GM12878 (cell line): ENCODE measurements around the gene SLC28A1. TPM values are rescaled to one million over a fixed set of nuclear protein-coding genes. Genes with fewer than 3 reads are reported as not detected.

Experiments used
- ATF7 ChIP-seq: fragments of 450-650 bp; IDR thresholded peaks from 2 replicates; pipeline ENCODE4 v1.6.1; 2016; ENCODE audit warnings: low read depth, mild to moderate bottlenecking
- CHD2 ChIP-seq: IDR thresholded peaks from 2 replicates; pipeline ENCODE4 v1.6.1; 2011; ENCODE audit warnings: low read depth, low read length, improper control_type of control experiment, borderline replicate concordance
- DPF2 ChIP-seq: fragments of 450-650 bp; IDR thresholded peaks from 2 replicates; pipeline ENCODE4 v1.6.1; 2017; ENCODE audit warnings: mild to moderate bottlenecking
- E2F8 ChIP-seq: fragments of 450-650 bp; IDR thresholded peaks from 2 replicates; pipeline ENCODE4 v1.6.1; 2018; ENCODE audit warnings: mild to moderate bottlenecking, low read depth, moderate library complexity; ENCODE audit not compliant: partially characterized antibody
- E4F1 ChIP-seq: fragments of 450-650 bp; IDR thresholded peaks from 2 replicates; pipeline ENCODE4 v1.6.1; 2018; ENCODE audit warnings: borderline replicate concordance, mild to moderate bottlenecking; ENCODE audit not compliant: partially characterized antibody
- EZH2 ChIP-seq: IDR thresholded peaks from 2 replicates; pipeline ENCODE4 v1.6.1; 2012; ENCODE audit warnings: low read depth, mild to moderate bottlenecking, control low read depth, inconsistent platforms, low read length, borderline replicate concordance; ENCODE audit not compliant: control insufficient read depth
- GABPA ChIP-seq: IDR thresholded peaks from 2 replicates; pipeline ENCODE4 v1.6.1; 2014; ENCODE audit warnings: antibody characterized with exemption, low read depth, mild to moderate bottlenecking, inconsistent platforms
- IKZF2 ChIP-seq, 2 experiments: fragments of 450-650 bp; IDR thresholded peaks; 2 replicates each; pipeline ENCODE4 v1.6.1; 2017; ENCODE audit warnings: mild to moderate bottlenecking in 2 of 2, moderate library complexity in 2 of 2
- IRF3 ChIP-seq: fragments of 450-650 bp; IDR thresholded peaks from 2 replicates; pipeline ENCODE4 v1.6.1; 2014; ENCODE audit warnings: mild to moderate bottlenecking
- JUND ChIP-seq: IDR thresholded peaks from 2 replicates; pipeline ENCODE4 v1.6.1; 2012; ENCODE audit warnings: low read depth, mild to moderate bottlenecking, low read length, improper control_type of control experiment, moderate library complexity
- MTA2 ChIP-seq: fragments of 450-650 bp; IDR thresholded peaks from 2 replicates; pipeline ENCODE4 v1.6.1; 2016; ENCODE audit warnings: low read depth, mild to moderate bottlenecking, moderate library complexity
- MXI1 ChIP-seq: fragments of 150-350 bp; IDR thresholded peaks from 2 replicates; pipeline ENCODE4 v1.6.1; 2011; ENCODE audit warnings: low read depth, mild to moderate bottlenecking, inconsistent platforms, low read length, improper control_type of control experiment
- NFYB ChIP-seq: IDR thresholded peaks from 2 replicates; pipeline ENCODE4 v1.6.1; 2011; ENCODE audit warnings: low read depth, mild to moderate bottlenecking, low read length, improper control_type of control experiment, moderate library complexity; ENCODE audit not compliant: insufficient read depth
- NKRF ChIP-seq: fragments of 450-650 bp; conservative IDR thresholded peaks from 2 replicates; pipeline ENCODE4 v1.6.1; 2017; ENCODE audit warnings: mild to moderate bottlenecking, moderate library complexity
- PKNOX1 ChIP-seq: fragments of 450-650 bp; IDR thresholded peaks from 2 replicates; pipeline ENCODE4 v1.6.1; 2016; ENCODE audit warnings: mild to moderate bottlenecking
- SMC3 ChIP-seq: IDR thresholded peaks from 2 replicates; pipeline ENCODE4 v1.6.1; 2011; ENCODE audit warnings: low read length, improper control_type of control experiment, borderline replicate concordance
- SP1 ChIP-seq: IDR thresholded peaks from one replicate; pipeline ENCODE4 v1.6.1; 2011; ENCODE audit warnings: low read depth, low read length
- STAT1 ChIP-seq: fragments of 450-650 bp; conservative IDR thresholded peaks from 2 replicates; pipeline ENCODE4 v1.6.1; 2014; ENCODE audit warnings: antibody characterized with exemption, mild to moderate bottlenecking
- TBL1XR1 ChIP-seq: IDR thresholded peaks from 2 replicates; pipeline ENCODE4 v1.6.1; 2012; ENCODE audit warnings: low read depth, low read length, improper control_type of control experiment
- TCF7 ChIP-seq: IDR thresholded peaks from 2 replicates; pipeline ENCODE4 v1.6.1; 2014; ENCODE audit warnings: antibody characterized with exemption, borderline replicate concordance
- ZBED1 ChIP-seq: IDR thresholded peaks from 2 replicates; pipeline ENCODE4 v1.6.1; 2016; ENCODE audit warnings: borderline replicate concordance
- polyA plus RNA-seq, 11 experiments: library from polyadenylated mRNA; depleted of rRNA in 4 of 11; unstranded in 6 of 11; stranded (reverse) in 5 of 11; fragments of >200 nt; fragmentation: Nextera tagmentation in 4 of 11; fragmentation: Illumina TruSeq in 1 of 11; extraction: Ambion mirVana in 4 of 11; extraction: Trizol in 1 of 11; gene quantifications; 1 replicate in 1 of 11; 2 replicates in 10 of 11; pipeline versions ENCODE4 v1.2.1 to v1.2.3, GENCODE V29; 2011 to 2016; ENCODE audit warnings: inconsistent platforms in 2 of 11, missing spikeins in 2 of 11, low read depth in 1 of 11
- total RNA-seq, 4 experiments: library from RNA; depleted of rRNA in 3 of 4; stranded (reverse); fragments of >200 nt in 3 of 4; fragmentation: Illumina TruSeq in 1 of 4; extraction: Trizol in 1 of 4; gene quantifications; 2 replicates each; pipeline versions ENCODE4 v1.2.1 to v1.2.3, GENCODE V29; 2013 to 2021

SLC28A1 gene
- total and polyA plus RNA-seq, 10 of the 15 experiments (the other 5 are each of a cell fraction or from before 2014, with no cell fraction given) = not detected

- peak; percentile 53; the same call in 1 of the 2 replicates for TF ChIP-seq PKNOX1
- no peak for TF ChIP-seq TBL1XR1
- no peak for TF ChIP-seq GABPA
- TF ChIP-seq E4F1 = no peak
- TF ChIP-seq MXI1 = no peak
- no peak for TF ChIP-seq SP1
- TF ChIP-seq JUND = peak; percentile 61; the same call in 1 of the 2 replicates
- no peak for TF ChIP-seq SMC3
- TF ChIP-seq STAT1 = no peak
- TF ChIP-seq MTA2 = no peak
- 0 out of 2 replicates have a peak, but pooled peaks have one; percentile 46 for TF ChIP-seq CHD2
- TF ChIP-seq NKRF = no peak
- TF ChIP-seq IKZF2 (IDR thresholded peaks at IDR 0.05) = peak; percentile 50 to 51; a peak in 1 of 4 replicates
- no peak for TF ChIP-seq NFYB
- no peak for TF ChIP-seq EZH2
- no peak for TF ChIP-seq IRF3
- no peak for TF ChIP-seq ZBED1
- peak; percentile 71; the same call in 1 of the 2 replicates for TF ChIP-seq DPF2
- TF ChIP-seq TCF7 = no peak
- peak; percentile 99 for TF ChIP-seq ATF7
- no peak for TF ChIP-seq E2F8
Observed at GRCh38 chr15:84914909-84915605, 30.6 kb downstream of the SLC28A1 start (continued).
